NT2/D1 (cell line): ENCODE data around the gene DIABLO.

Experiments used
- SUZ12 ChIP-seq: IDR thresholded peaks from 2 replicates; pipeline ENCODE4 v1.6.1; 2011; ENCODE audit not compliant: insufficient read length, insufficient read depth; ENCODE audit errors: extremely low read depth
- YY1 ChIP-seq: IDR thresholded peaks from 2 replicates; pipeline ENCODE4 v1.6.1; 2011; ENCODE audit not compliant: insufficient read length, insufficient read depth

- TF ChIP-seq YY1 = no peak
- no peak for TF ChIP-seq SUZ12
Observed at GRCh38 chr12:122204167-122205052, 21.4 kb downstream of the DIABLO start.
